Ishikawa (cell line): ENCODE data around the gene CNIH2.

Source experiments
- RAD21 ChIP-seq: IDR thresholded peaks from 2 replicates; pipeline ENCODE4 v1.6.1; 2012; ENCODE audit warnings: low read depth
- TEAD4 ChIP-seq: IDR thresholded peaks from 2 replicates; pipeline ENCODE4 v1.6.1; 2012
- TF ChIP-seq, protein P1 (sequence below): IDR thresholded peaks from 2 replicates; pipeline ENCODE4 v1.6.1; 2012; ENCODE audit warnings: low read depth, mild to moderate bottlenecking

DNA sequence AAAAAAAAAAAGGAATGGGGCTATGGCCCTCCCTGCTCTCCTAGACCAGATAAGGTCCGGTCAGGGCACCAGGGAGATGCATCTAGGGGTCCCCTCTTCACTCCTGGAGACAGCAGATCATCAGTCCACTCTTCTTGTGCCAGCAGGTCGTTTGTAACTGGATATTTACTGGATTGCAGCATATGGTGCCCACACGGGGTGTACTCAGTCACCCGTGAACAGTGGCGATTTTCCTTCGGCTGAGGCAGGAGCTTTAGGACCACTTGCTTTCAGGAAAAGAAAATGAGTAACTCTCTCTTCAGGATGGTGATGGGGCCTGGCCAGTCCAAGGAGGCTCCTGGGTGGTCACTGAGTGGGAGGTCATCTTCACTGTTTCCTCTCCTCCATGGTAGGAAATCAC, 47.8 kb upstream of the CNIH2 start:
- TF ChIP-seq, protein P1, sequence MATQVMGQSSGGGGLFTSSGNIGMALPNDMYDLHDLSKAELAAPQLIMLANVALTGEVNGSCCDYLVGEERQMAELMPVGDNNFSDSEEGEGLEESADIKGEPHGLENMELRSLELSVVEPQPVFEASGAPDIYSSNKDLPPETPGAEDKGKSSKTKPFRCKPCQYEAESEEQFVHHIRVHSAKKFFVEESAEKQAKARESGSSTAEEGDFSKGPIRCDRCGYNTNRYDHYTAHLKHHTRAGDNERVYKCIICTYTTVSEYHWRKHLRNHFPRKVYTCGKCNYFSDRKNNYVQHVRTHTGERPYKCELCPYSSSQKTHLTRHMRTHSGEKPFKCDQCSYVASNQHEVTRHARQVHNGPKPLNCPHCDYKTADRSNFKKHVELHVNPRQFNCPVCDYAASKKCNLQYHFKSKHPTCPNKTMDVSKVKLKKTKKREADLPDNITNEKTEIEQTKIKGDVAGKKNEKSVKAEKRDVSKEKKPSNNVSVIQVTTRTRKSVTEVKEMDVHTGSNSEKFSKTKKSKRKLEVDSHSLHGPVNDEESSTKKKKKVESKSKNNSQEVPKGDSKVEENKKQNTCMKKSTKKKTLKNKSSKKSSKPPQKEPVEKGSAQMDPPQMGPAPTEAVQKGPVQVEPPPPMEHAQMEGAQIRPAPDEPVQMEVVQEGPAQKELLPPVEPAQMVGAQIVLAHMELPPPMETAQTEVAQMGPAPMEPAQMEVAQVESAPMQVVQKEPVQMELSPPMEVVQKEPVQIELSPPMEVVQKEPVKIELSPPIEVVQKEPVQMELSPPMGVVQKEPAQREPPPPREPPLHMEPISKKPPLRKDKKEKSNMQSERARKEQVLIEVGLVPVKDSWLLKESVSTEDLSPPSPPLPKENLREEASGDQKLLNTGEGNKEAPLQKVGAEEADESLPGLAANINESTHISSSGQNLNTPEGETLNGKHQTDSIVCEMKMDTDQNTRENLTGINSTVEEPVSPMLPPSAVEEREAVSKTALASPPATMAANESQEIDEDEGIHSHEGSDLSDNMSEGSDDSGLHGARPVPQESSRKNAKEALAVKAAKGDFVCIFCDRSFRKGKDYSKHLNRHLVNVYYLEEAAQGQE: no peak
- TF ChIP-seq TEAD4 (no peak), RAD21 (no peak)
